B cell (primary cell): Measurements from ENCODE around the gene P2RX7. TPM values are rescaled to one million over a fixed set of nuclear protein-coding genes. Genes with fewer than 3 reads are reported as not detected.
A peak's percentile ranks its signal among the peaks of the same experiment; 100 is the strongest.

Experiments
- ATAC-seq: fragments of 200-7000 bp; cut with Tn5 transposase; one replicate; pipeline ENCODE4 v1.10.0; 2021; ENCODE audit warnings: low read depth, mild to moderate bottlenecking, moderate number of reproducible peaks, moderate library complexity
- CTCF ChIA-PET: fragments of 350-600 bp; sonication (Branson Sonifier 250); formaldehyde crosslinking; loops from one replicate; lab custom pipeline; 2021; ENCODE audit warnings: antibody characterized with exemption, inconsistent platforms; lab: Charles Lee
- POLR2A ChIA-PET: fragments of 350-600 bp; sonication (Branson Sonifier 250); formaldehyde crosslinking; loops from one replicate; lab custom pipeline; 2021; ENCODE audit warnings: antibody characterized with exemption; lab: Charles Lee
- DNase-seq: peaks from one replicate; pipeline ENCODE4 v3.0.0; 2013
- H2AFZ ChIP-seq: 2 replicates; pipeline ENCODE4 v1.6.1; 2012; ENCODE audit warnings: mild to moderate bottlenecking, low read depth, low read length; ENCODE audit not compliant: insufficient read depth, poor library complexity, severe bottlenecking
- H3K27ac ChIP-seq, 2 donors: 1 replicate in 1 of 2; 2 replicates in 1 of 2; pipeline ENCODE4 v1.5.1; 2012 to 2013; ENCODE audit warnings: low read length in 2 of 2, mild to moderate bottlenecking in 2 of 2, moderate library complexity in 1 of 2
- H3K27me3 ChIP-seq, 4 experiments: fragments of 200-600 bp in 1 of 4; sonication (generic) in 1 of 4; replicated peaks in 1 of 4; 1 replicate in 2 of 4; 2 replicates in 2 of 4; pipeline versions ENCODE4 v1.6.1 to v1.7.0; 2013 to 2016; ENCODE audit warnings: low read length in 3 of 4, mild to moderate bottlenecking in 2 of 4, mixed read lengths in 1 of 4, moderate library complexity in 1 of 4; ENCODE audit not compliant: insufficient read depth in 4 of 4, control insufficient read depth in 3 of 4; ENCODE audit errors: control extremely low read depth in 1 of 4
- H3K36me3 ChIP-seq, 2 experiments: replicated peaks in 1 of 2; 1 replicate in 1 of 2; 2 replicates in 1 of 2; pipeline versions ENCODE4 v1.6.1 to v1.7.1; 2013; ENCODE audit warnings: low read length in 1 of 2; ENCODE audit not compliant: insufficient read depth in 2 of 2, control insufficient read depth in 1 of 2; ENCODE audit errors: control extremely low read depth in 1 of 2, extremely low read depth in 1 of 2
- H3K4me1 ChIP-seq, 2 donors: fragments of 200-600 bp in 1 of 2; sonication (generic) in 1 of 2; 1 replicate in 1 of 2; 2 replicates in 1 of 2; pipeline versions ENCODE4 v1.5.1 to v1.6.1; 2013 to 2017; ENCODE audit warnings: low read length in 2 of 2; ENCODE audit not compliant: control insufficient read depth in 2 of 2, insufficient read depth in 2 of 2
- H3K4me2 ChIP-seq: replicated peaks from 2 replicates; pipeline ENCODE3; 2012; ENCODE audit warnings: mild to moderate bottlenecking, low read depth, low read length; ENCODE audit not compliant: poor library complexity, severe bottlenecking
- H3K4me3 ChIP-seq, 5 experiments: fragments of 200-600 bp in 1 of 5; sonication (generic) in 1 of 5; 1 replicate in 3 of 5; 2 replicates in 2 of 5; pipeline versions ENCODE4 v1.5.1 to v1.7.0; 2011 to 2016; ENCODE audit warnings: low read length in 4 of 5, mild to moderate bottlenecking in 4 of 5, low read depth in 2 of 5, control low read depth in 1 of 5, moderate library complexity in 1 of 5; ENCODE audit not compliant: insufficient read depth in 1 of 5; ENCODE audit errors: control extremely low read depth in 1 of 5, extremely low read depth in 1 of 5
- H3K79me2 ChIP-seq: fragments of 200-600 bp; sonication (generic); one replicate; pipeline ENCODE4 v1.6.0; 2016; ENCODE audit warnings: low read length; ENCODE audit not compliant: control insufficient read depth, insufficient read depth
- H3K9ac ChIP-seq: fragments of 200-600 bp; sonication (generic); 2 replicates; pipeline ENCODE4 v1.6.1; 2017; ENCODE audit warnings: mild to moderate bottlenecking, low read length, moderate library complexity
- H3K9me3 ChIP-seq, 3 donors: one replicate each; pipeline versions ENCODE4 v1.6.1 to v1.7.1; 2013; ENCODE audit warnings: low read length in 2 of 3; ENCODE audit not compliant: control insufficient read depth in 2 of 3, insufficient read depth in 1 of 3; ENCODE audit errors: control extremely low read depth in 1 of 3
- H4K20me1 ChIP-seq: 2 replicates; pipeline ENCODE4 v1.6.0; 2012; ENCODE audit warnings: mild to moderate bottlenecking, low read length; ENCODE audit not compliant: insufficient read depth, control insufficient read depth, poor library complexity, severe bottlenecking
- H3K27ac Mint-ChIP-seq: one replicate; pipeline ENCODE4 v1.8.0; 2021; ENCODE audit warnings: mixed read lengths
- H3K27me3 Mint-ChIP-seq: one replicate; pipeline ENCODE4 v1.8.0; 2021; ENCODE audit warnings: mixed read lengths
- H3K4me1 Mint-ChIP-seq: one replicate; pipeline ENCODE4 v1.8.0; 2021; ENCODE audit warnings: mixed read lengths
- H3K4me3 Mint-ChIP-seq: one replicate; pipeline ENCODE4 v1.8.0; 2021; ENCODE audit warnings: mixed read lengths
- H3K9me3 Mint-ChIP-seq: one replicate; pipeline ENCODE4 v1.8.0; 2022; ENCODE audit warnings: mixed read lengths; ENCODE audit not compliant: insufficient read depth
- EZH2 ChIP-seq: IDR thresholded peaks from 2 replicates; pipeline ENCODE4 v1.6.1; 2012; ENCODE audit warnings: borderline replicate concordance, low read depth, mild to moderate bottlenecking, moderate library complexity, low read length; ENCODE audit not compliant: insufficient read depth, poor library complexity, severe bottlenecking
- WGBS: methylation state at CpG from one replicate; pipeline ENCODE4 v1.1.5; 2013; ENCODE audit warnings: missing lambda C conversion rate; ENCODE audit not compliant: insufficient coverage; 5-methylcytosine and 5-hydroxymethylcytosine counted together
- intact Hi-C: fragments of 100-400 bp; cut with micrococcal nuclease; formaldehyde crosslinking; loops from one replicate; pipeline ENCODE4 v1.10.0; 2022
- polyA plus RNA-seq: library from polyadenylated mRNA; depleted of rRNA; stranded (reverse); fragments of >200 nt; gene quantifications from 2 replicates; pipeline ENCODE4 v1.2.3, GENCODE V29; 2012
- total RNA-seq, 2 donors: library from RNA; stranded (reverse); fragments of 120-200 nt in 1 of 2; gene quantifications; 1 replicate in 1 of 2; 2 replicates in 1 of 2; pipeline versions ENCODE4 v1.2.3 to v1.2.4, GENCODE V29; 2013 to 2022
- TF ChIP-seq, protein P1 (sequence below): fragments of 200-600 bp; IDR thresholded peaks from one replicate; pipeline ENCODE4 v1.8.0; 2022; ENCODE audit warnings: antibody characterized with exemption, mild to moderate bottlenecking

The P2RX7 gene
- total and polyA plus RNA-seq, 2 donors (not counting 1 experiment from before 2014, with no cell fraction given) = 5.3 to 6.3 TPM

DNA sequence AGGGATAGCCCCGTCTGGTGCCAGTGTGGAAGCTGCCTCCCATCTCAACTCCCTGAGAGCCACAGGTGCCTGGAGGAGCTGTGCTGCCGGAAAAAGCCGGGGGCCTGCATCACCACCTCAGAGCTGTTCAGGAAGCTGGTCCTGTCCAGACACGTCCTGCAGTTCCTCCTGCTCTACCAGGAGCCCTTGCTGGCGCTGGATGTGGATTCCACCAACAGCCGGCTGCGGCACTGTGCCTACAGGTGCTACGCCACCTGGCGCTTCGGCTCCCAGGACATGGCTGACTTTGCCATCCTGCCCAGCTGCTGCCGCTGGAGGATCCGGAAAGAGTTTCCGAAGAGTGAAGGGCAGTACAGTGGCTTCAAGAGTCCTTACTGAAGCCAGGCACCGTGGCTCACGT, 51.7 kb downstream of the P2RX7 start:
- intact Hi-C loops = no loop called here
- no peaks in the 10 kb centered on the region for H3K27me3 ChIP-seq
- DNase-seq = no peak
- peaks cover 0 to 8% (median 0%) of the 10 kb centered on the region in 3 donors for H3K9me3 ChIP-seq
- no peak overlapping the region for H3K4me3 Mint-ChIP-seq
- no peaks in the 10 kb centered on the region for H3K79me2 ChIP-seq
- TF ChIP-seq EZH2 = no peak
- TF ChIP-seq, protein P1, sequence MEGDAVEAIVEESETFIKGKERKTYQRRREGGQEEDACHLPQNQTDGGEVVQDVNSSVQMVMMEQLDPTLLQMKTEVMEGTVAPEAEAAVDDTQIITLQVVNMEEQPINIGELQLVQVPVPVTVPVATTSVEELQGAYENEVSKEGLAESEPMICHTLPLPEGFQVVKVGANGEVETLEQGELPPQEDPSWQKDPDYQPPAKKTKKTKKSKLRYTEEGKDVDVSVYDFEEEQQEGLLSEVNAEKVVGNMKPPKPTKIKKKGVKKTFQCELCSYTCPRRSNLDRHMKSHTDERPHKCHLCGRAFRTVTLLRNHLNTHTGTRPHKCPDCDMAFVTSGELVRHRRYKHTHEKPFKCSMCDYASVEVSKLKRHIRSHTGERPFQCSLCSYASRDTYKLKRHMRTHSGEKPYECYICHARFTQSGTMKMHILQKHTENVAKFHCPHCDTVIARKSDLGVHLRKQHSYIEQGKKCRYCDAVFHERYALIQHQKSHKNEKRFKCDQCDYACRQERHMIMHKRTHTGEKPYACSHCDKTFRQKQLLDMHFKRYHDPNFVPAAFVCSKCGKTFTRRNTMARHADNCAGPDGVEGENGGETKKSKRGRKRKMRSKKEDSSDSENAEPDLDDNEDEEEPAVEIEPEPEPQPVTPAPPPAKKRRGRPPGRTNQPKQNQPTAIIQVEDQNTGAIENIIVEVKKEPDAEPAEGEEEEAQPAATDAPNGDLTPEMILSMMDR = no peak
- H3K4me2 ChIP-seq = no peak overlapping the region
- ChIA-PET CTCF (no interaction called here), POLR2A (no interaction called here)
- no peak overlapping the region for H3K27ac ChIP-seq
- H3K36me3 ChIP-seq = no peaks in the 10 kb centered on the region
- no peak overlapping the region for H3K4me3 ChIP-seq
- H3K4me1 ChIP-seq = peaks cover 7 to 16% of the 10 kb centered on the region in 2 donors
- no peak overlapping the region for H3K9ac ChIP-seq
- WGBS = 95% methylated on average over 14 of the region's 15 CpGs
- no peak overlapping the region for H3K27ac Mint-ChIP-seq
- H2AFZ ChIP-seq = no peak overlapping the region
- no peaks in the 10 kb centered on the region for H4K20me1 ChIP-seq
- H3K9me3 Mint-ChIP-seq = peaks cover 3% of the 10 kb centered on the region
- ATAC-seq = no peak
- peaks cover 11% of the 10 kb centered on the region for H3K4me1 Mint-ChIP-seq
- H3K27me3 Mint-ChIP-seq = no peaks in the 10 kb centered on the region

DNA sequence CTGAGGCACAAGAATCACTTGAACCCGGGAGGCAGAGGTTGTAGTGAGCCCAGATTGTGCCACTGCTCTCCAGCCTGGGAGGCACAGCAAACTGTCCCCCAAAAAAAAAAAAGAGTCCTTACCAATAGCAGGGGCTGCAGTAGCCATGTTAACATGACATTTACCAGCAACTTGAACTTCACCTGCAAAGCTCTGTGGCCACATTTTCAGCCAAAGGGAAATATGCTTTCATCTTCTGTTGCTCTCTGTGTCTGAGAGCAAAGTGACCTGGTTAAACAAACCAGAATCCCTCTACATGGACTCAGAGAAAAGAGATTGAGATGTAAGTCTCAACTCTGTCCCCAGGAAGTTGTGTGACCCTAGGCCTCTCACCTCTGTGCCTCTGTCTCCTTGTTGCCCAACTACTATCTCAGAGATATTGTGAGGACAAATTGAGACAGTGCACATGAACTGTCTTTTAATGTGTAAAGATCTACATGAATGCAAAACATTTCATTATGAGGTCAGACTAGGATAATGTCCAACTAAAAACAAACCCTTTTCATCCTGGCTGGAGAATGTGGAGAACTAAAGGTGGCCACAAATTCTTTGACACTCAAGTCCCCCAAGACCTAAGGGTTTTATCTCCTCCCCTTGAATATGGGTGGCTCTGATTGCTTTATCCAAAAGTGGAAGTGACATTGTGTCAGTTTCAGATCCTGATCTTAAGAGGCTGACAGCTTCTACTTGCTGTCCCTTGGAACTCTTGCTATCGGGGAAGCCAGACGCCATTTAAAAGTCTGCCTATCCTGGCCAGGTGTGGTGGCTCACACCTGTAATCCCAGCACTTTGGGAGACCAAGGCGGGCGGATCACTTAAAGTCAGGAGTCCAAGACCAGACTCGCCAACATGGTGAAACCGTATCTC, 52.6 kb downstream of the P2RX7 start:
- Histone ChIP-seq H4K20me1 (no peaks in the 10 kb centered on the region), H3K36me3 (no peaks in the 10 kb centered on the region), H3K9ac (no peak overlapping the region), H2AFZ (peak overlapping the region; percentile 68), H3K27me3 (no peaks in the 10 kb centered on the region), H3K4me1 (peaks cover 7 to 16% of the 10 kb centered on the region in 2 donors), H3K9me3 (peaks cover 0 to 8% (median 0%) of the 10 kb centered on the region in 3 donors), H3K4me3 (no peak overlapping the region), H3K79me2 (no peaks in the 10 kb centered on the region), H3K27ac (peak overlapping the region; percentile 0 to 23), H3K4me2 (peak overlapping the region; percentile 10)
- intact Hi-C loops = no loop called here
- WGBS = 61% methylated on average over 4 of the region's 7 CpGs
- TF ChIP-seq, protein P1 = no peak
- TF ChIP-seq EZH2 = no peak
- POLR2A ChIA-PET = interaction anchor here (0.7 kb wide), 2 partner anchors 54 to 129 kb away, joined by 3 to 7 read pairs; no protein-coding TSS in a partner anchor
- peak; percentile 67 for ATAC-seq
- Mint-ChIP-seq H3K27ac (peak overlapping the region; percentile 56), H3K4me1 (peaks cover 11% of the 10 kb centered on the region), H3K27me3 (no peaks in the 10 kb centered on the region), H3K9me3 (peaks cover 3% of the 10 kb centered on the region), H3K4me3 (peak overlapping the region; percentile 26)
- DNase-seq = peak; percentile 62
- CTCF ChIA-PET = interaction anchor here (0.6 kb wide), 1 partner anchor 86 kb away, joined by 4 read pairs; no protein-coding TSS in a partner anchor
